Activated T-helper 1 cell treated with anti-CD3 and anti-CD28 coated beads, Interleukin-12 subunit alpha, Interleukin-12 subunit beta, Interleukin-2, Interleukin-4 antibody, amounts not matched to agents 30 ng/mL and 10 ng/mL and 1 ng/mL, durations not matched to agents 14 hours and 24 hours and 36 hours (primary cell): Measurements from ENCODE around the gene TMEM182. TPM values are rescaled to one million over a fixed set of nuclear protein-coding genes. Genes with fewer than 3 reads are reported as not detected.

Experiments
- DNase-seq: peaks from one replicate; pipeline ENCODE4 v3.0.0; 2021; ENCODE audit warnings: low spot score
- H3K27ac Mint-ChIP-seq: one replicate; pipeline ENCODE4 v1.8.0; 2021; ENCODE audit warnings: mild to moderate bottlenecking, mixed read lengths
- H3K27me3 Mint-ChIP-seq: one replicate; pipeline ENCODE4 v1.8.0; 2022; ENCODE audit warnings: mild to moderate bottlenecking, moderate library complexity, mixed read lengths; ENCODE audit not compliant: insufficient read depth
- H3K36me3 Mint-ChIP-seq: one replicate; pipeline ENCODE4 v1.8.0; 2021; ENCODE audit warnings: low read depth, mixed read lengths
- H3K4me1 Mint-ChIP-seq: one replicate; pipeline ENCODE4 v1.8.0; 2021; ENCODE audit warnings: low read depth, mixed read lengths
- H3K4me3 Mint-ChIP-seq: one replicate; pipeline ENCODE4 v1.8.0; 2021; ENCODE audit warnings: mild to moderate bottlenecking, moderate library complexity, mixed read lengths
- H3K9me3 Mint-ChIP-seq: one replicate; pipeline ENCODE4 v1.8.0; 2021; ENCODE audit warnings: mixed read lengths
- intact Hi-C: fragments of 100-400 bp; cut with micrococcal nuclease; formaldehyde crosslinking; loops from one replicate; pipeline ENCODE4 v1.15.1; 2024
- total RNA-seq: library from RNA; stranded (reverse); gene quantifications from 2 replicates; pipeline ENCODE4 v1.2.3, GENCODE V29; 2022

The TMEM182 gene
- total RNA-seq, result 2.1 and 4.4 TPM in 2 replicates

- Mint-ChIP-seq H3K4me3 (no peak within 1 kb of the TSS), H3K36me3 (no peaks in the 10 kb centered on the region), H3K27me3 (no peaks in the 10 kb centered on the region), H3K27ac (no peak within 1 kb of the TSS), H3K9me3 (no peaks in the 10 kb centered on the region), H3K4me1 (no peaks in the 10 kb centered on the region)
- intact Hi-C loops, result no loop called here
- DNase-seq, result no peak
Observed at GRCh38 chr2:102761763-102762162, at the start of gene TMEM182. Gene TMEM182 (plus strand): TSS chr2:102762031. CDS start chr2:102762218, 187 bp downstream.

- Mint-ChIP-seq H3K9me3 (no peaks in the 10 kb centered on the region), H3K27ac (no peak overlapping the region), H3K4me3 (no peak overlapping the region), H3K27me3 (no peaks in the 10 kb centered on the region), H3K4me1 (no peaks in the 10 kb centered on the region), H3K36me3 (peaks cover 16% of the 10 kb centered on the region)
- intact Hi-C loops, result no loop called here
- no peak for DNase-seq
Observed at GRCh38 chr2:102717308-102718018, 44.4 kb upstream of the TMEM182 start.

- Mint-ChIP-seq H3K4me1 (no peaks in the 10 kb centered on the region), H3K27ac (no peak overlapping the region), H3K36me3 (peaks cover 18% of the 10 kb centered on the region), H3K27me3 (no peaks in the 10 kb centered on the region), H3K4me3 (no peak overlapping the region), H3K9me3 (no peaks in the 10 kb centered on the region)
- intact Hi-C loops, result no loop called here
- no peak for DNase-seq
Observed at GRCh38 chr2:102718387-102719316, 43.2 kb upstream of the TMEM182 start.

- Mint-ChIP-seq H3K4me3 (no peak overlapping the region), H3K9me3 (no peaks in the 10 kb centered on the region), H3K4me1 (no peaks in the 10 kb centered on the region), H3K36me3 (peaks cover 16% of the 10 kb centered on the region), H3K27me3 (no peaks in the 10 kb centered on the region), H3K27ac (no peak overlapping the region)
- intact Hi-C loops, result no loop called here
- DNase-seq, result no peak
Observed at GRCh38 chr2:102724016-102724490, 37.8 kb upstream of the TMEM182 start.

- Mint-ChIP-seq H3K4me3 (no peak overlapping the region), H3K9me3 (no peaks in the 10 kb centered on the region), H3K4me1 (no peaks in the 10 kb centered on the region), H3K27ac (no peak overlapping the region), H3K36me3 (peaks cover 14% of the 10 kb centered on the region), H3K27me3 (no peaks in the 10 kb centered on the region)
- DNase-seq, result no peak
- intact Hi-C loops, result no loop called here
Observed at GRCh38 chr2:102724553-102724952, 37.3 kb upstream of the TMEM182 start.

- intact Hi-C loops, result no loop called here
- H3K4me1 Mint-ChIP-seq, result no peaks in the 10 kb centered on the region
- H3K9me3 Mint-ChIP-seq, result no peaks in the 10 kb centered on the region
- H3K4me3 Mint-ChIP-seq, result no peak overlapping the region
- H3K27ac Mint-ChIP-seq, result no peak overlapping the region
- H3K27me3 Mint-ChIP-seq, result no peaks in the 10 kb centered on the region
- peaks cover 16% of the 10 kb centered on the region for H3K36me3 Mint-ChIP-seq
- DNase-seq, result no peak
Observed at GRCh38 chr2:102726128-102727087, 35.4 kb upstream of the TMEM182 start.

- intact Hi-C loops, result loop anchor here (10.0 kb wide), 1 partner anchor 1481 kb away; the partner anchor contains the start of gene CNOT11
- Mint-ChIP-seq H3K9me3 (no peaks in the 10 kb centered on the region), H3K4me1 (peaks cover 28% of the 10 kb centered on the region)
Observed at GRCh38 chr2:102735416-102736109, 26.3 kb upstream of the TMEM182 start.

GRCh38 chr2:102736110-102736409, 25.8 kb upstream of the TMEM182 start:
- peak overlapping the region; percentile 84 for H3K27ac Mint-ChIP-seq
- no peak for DNase-seq
- H3K4me3 Mint-ChIP-seq, result peak overlapping the region; percentile 96
- intact Hi-C loops, result loop anchor here (10.0 kb wide), 1 partner anchor 1481 kb away; the partner anchor contains the start of gene CNOT11
- peaks cover 28% of the 10 kb centered on the region for H3K4me1 Mint-ChIP-seq
- peaks cover 7% of the 10 kb centered on the region for H3K36me3 Mint-ChIP-seq
- H3K9me3 Mint-ChIP-seq, result no peaks in the 10 kb centered on the region
- no peaks in the 10 kb centered on the region for H3K27me3 Mint-ChIP-seq

More at GRCh38 chr2:102735416-102736109, 26.3 kb upstream of the TMEM182 start:
- Mint-ChIP-seq H3K27ac (peak overlapping the region; percentile 48), H3K4me3 (peak overlapping the region; percentile 96), H3K36me3 (peaks cover 10% of the 10 kb centered on the region), H3K27me3 (no peaks in the 10 kb centered on the region)
- DNase-seq, result no peak

GRCh38 chr2:102736410-102737409, 25.1 kb upstream of the TMEM182 start:
- Mint-ChIP-seq H3K27me3 (peaks cover 2% of the 10 kb centered on the region), H3K9me3 (no peaks in the 10 kb centered on the region), H3K36me3 (peaks cover 4% of the 10 kb centered on the region), H3K4me1 (peaks cover 28% of the 10 kb centered on the region), H3K4me3 (peak overlapping the region; percentile 96), H3K27ac (peak overlapping the region; percentile 84)
- intact Hi-C loops, result loop anchor here (10.0 kb wide), 1 partner anchor 1482 kb away; the partner anchor contains the start of gene CNOT11
- DNase-seq, result peak; percentile 85

GRCh38 chr2:102737431-102737830, 24.4 kb upstream of the TMEM182 start:
- intact Hi-C loops, result loop anchor here (10.0 kb wide), 1 partner anchor 1483 kb away; the partner anchor contains the start of gene CNOT11
- Mint-ChIP-seq H3K4me1 (peaks cover 28% of the 10 kb centered on the region), H3K9me3 (peaks cover 3% of the 10 kb centered on the region), H3K4me3 (peak overlapping the region; percentile 96), H3K36me3 (peaks cover 3% of the 10 kb centered on the region), H3K27me3 (peaks cover 3% of the 10 kb centered on the region), H3K27ac (no peak overlapping the region)
- no peak for DNase-seq

- Mint-ChIP-seq H3K4me3 (no peak overlapping the region), H3K27me3 (peaks cover 9% of the 10 kb centered on the region), H3K9me3 (peaks cover 3% of the 10 kb centered on the region), H3K36me3 (no peaks in the 10 kb centered on the region), H3K27ac (no peak overlapping the region), H3K4me1 (no peaks in the 10 kb centered on the region)
- intact Hi-C loops, result no loop called here
- no peak for DNase-seq
Observed at GRCh38 chr2:102743259-102743658, 18.6 kb upstream of the TMEM182 start.
